NCI-H2196 treated with DMSO at 0.1 percent for 48 hours (cell line): ENCODE measurements around the gene CEACAM7.
"Not testable (repeated sequence)": the region's sequence is repeated elsewhere in the genome, so short reads cannot be mapped to it uniquely, and the experiment has no call there.

Experiments used
- DNase-seq: peaks from one replicate; lab custom pipeline; 2025; ENCODE audit not compliant: unreplicated experiment; lab: John Stamatoyannopoulos, UW

CEACAM7 gene

DNA sequence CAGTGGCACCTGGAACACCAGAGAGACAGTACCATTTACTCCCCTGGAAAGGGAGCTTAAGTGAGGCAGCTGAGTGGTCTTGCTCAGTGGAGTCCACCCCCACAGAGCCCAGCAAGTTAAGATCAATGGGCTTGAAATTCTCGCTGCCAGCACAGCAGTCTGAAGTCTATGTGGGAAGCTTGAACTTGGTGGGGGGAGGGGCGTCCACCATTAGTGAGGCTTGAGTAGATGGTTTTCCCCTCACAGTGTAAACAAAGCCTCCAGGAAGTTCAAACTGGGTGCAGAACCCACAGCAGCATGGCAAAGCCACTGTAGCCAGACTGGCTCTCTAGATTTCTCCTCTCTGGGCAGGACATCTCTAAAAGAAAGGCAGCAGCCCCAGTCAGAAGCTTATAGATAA, 30.9 kb downstream of the CEACAM7 start:
- DNase-seq: no peak

- DNase-seq: not testable (repeated sequence)
These were observed 31.3 kb downstream of the CEACAM7 start for GRCh38 chr19:41656756-41657155.

- DNase-seq: no peak
These were observed 35.8 kb downstream of the CEACAM7 start for GRCh38 chr19:41652250-41652649.

GRCh38 chr19:41649827-41650226, 38.2 kb downstream of the CEACAM7 start:
- no peak for DNase-seq

DNA sequence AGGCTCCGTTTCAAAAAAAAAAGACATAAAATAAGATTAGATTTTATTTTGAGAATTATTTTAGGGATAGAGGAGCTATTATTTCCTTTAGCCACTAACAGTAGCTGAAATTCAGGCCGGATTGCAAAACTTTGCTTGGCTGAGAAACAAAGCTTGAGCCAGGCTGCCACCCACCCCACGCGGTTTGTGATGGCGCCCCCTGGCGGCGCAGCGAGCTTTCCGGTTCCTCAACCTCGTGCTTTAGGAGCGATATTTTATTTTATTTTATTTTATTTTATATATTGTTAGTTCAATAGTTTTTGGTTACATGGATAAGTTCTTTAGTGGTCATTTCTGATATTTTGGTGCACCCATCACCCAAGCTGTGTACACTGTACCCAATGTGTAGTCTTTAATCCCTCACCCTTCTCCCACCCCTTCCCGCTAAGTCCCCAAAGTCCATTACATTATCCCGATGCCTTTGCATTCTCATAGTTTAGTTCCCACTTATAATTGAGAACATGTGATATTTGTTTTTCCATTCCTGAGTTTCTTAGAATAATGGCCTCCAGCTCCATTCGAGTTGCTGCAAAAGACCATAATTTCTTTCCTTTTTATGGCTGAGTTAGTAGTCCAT, 41.4 kb downstream of the CEACAM7 start:
- DNase-seq: no peak

DNA sequence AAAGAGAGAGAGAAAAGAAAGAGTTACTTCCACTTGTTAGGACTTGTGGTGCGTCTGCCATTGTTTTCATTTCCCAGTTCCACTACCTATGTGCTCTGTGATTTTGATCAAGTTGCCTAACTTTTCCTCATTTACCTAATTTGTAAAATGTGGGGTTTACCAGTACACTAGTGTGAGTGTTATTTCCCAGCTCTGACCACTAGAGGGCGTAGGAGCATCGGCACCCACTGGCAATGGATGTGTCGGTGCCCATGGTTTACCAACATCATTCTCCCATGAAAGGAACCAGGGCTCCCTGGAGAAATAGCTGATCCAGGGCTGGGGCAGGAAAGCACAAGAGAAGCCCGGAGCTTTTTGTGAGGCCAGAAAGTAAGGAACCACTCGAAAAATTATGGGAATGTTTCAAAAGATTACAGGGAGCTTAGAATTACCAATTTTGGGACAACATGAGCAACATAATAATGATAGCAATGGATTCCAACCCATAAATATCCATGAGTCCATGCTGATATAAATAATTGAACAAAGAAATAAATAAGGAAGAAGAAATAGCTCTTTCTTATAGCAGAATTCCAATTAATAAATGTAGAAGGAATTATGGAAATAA, 46.1 kb downstream of the CEACAM7 start:
- DNase-seq: peak; percentile 17

GRCh38 chr19:41638641-41639081, 49.4 kb downstream of the CEACAM7 start:
- DNase-seq: no peak

- no peak for DNase-seq
These were observed 50.6 kb downstream of the CEACAM7 start for GRCh38 chr19:41637484-41637883.

- DNase-seq: no peak
These were observed 59.9 kb downstream of the CEACAM7 start for GRCh38 chr19:41627966-41628675.

GRCh38 chr19:41626877-41627276, 61.2 kb downstream of the CEACAM7 start, which contains the start of gene CEACAM4:
TSS of gene CEACAM4 (minus strand) at chr19:41627074. CDS start at chr19:41626963, 111 bp downstream.
- DNase-seq: no peak

- no peak for DNase-seq
These were observed 61.8 kb downstream of the CEACAM7 start for GRCh38 chr19:41626278-41626677.

DNA sequence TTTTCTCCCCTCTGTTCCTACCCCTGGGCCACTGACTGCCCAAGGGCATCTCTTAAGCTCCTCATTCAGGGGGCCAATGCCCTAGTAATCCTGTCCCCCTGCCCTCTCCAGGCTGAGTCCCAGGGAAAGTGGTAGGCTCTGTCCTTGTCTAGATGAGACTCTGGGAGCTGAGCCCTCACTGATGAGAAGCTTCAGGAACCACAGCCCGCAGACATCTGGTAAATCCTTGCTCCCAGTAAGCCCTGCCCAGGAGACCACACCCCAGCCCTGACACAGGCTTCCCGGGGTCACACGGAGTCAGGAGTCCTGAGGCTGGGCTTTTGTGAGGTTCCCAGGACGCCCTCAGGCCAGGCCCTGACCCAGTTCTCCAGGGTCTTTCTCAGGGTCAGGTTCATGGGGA, 63.1 kb downstream of the CEACAM7 start:
- no peak for DNase-seq

DNA sequence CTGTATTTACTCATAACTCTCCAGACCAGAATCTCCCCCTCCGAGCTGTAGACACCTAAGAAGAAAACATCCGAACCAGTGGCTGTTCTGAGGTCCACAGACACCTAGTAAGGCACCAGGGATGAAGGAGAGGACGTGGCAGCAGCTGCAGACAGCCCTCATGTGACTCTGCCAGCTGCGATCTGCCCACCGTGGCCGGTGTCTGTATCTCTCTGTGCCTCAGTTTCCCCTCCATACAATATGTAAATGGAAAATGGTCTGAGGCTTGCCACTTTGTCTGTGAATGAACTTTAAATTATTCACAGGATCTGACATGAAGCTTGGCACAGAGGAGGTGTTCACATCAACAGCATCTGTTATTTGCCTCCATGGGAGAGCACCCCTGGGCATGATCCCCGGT, 63.6 kb downstream of the CEACAM7 start:
- no peak for DNase-seq

- DNase-seq: no peak
These were observed 64.7 kb downstream of the CEACAM7 start for GRCh38 chr19:41623360-41623759.
